ENCODE data around the gene TSPOAP1. TPM values are rescaled to one million over a fixed set of nuclear protein-coding genes. Genes with fewer than 3 reads are reported as not detected.
A peak's percentile ranks its signal among the peaks of the same experiment; 100 is the strongest.

The TSPOAP1 gene
- total RNA-seq, 2 experiments from 2014 or later, result 17.8 to 19.5 TPM

DNA sequence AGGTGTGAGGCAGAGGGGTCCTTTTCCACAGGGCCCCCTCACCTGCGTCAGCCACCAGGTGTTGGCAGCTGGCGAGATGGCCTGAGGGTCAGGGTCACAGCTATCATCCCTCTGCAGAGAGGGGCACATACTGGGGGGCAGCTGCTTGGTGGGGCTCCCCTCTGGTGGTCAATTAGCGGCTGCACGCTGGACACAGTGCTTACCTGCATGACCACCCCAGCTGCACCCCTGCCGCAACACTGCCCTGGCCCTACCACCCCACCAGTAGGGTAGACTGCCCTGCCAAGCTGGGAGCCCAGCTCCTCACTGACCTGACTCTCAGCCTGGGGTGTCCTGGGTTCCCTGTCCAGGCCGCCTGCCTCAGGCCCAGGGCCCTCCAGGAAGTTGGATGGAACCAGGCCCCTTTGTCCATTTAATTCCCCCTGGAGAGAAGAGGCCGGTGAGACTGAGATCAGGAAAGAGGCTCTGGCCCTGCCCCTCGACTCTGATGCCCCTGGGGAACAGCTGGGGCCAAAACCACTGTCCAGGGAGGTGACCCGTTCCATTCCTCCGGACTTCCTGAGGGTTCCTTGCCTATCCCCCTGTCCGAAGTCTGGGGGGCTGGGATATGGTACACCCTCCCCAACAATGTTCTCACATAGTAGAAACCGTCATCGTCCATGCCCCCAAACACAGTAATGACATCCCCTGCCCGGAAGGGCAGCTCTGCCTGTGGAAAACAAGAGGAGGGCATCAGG is 23.7 kb downstream of the TSPOAP1 start:
- ATAC-seq (ENCODE audit: poor library complexity) (no peak), DNase-seq (peak in 1 of 14 experiments; percentile 9)
- TF ChIP-seq CTCF (IDR thresholded peaks at IDR 0.05), result no peak
- no peaks in the 10 kb centered on the region for H3K27me3 ChIP-seq (ENCODE audit: control insufficient read depth in 1 of 2, insufficient read depth in 2 of 2, low read length in 2 of 2)
- no peak overlapping the region for H3K4me3 ChIP-seq (ENCODE audit: low read length)
- no peaks in the 10 kb centered on the region for H3K27me3 Mint-ChIP-seq
- no peaks in the 10 kb centered on the region for H3K9me3 ChIP-seq (ENCODE audit: control insufficient read depth in 1 of 2, insufficient read depth in 1 of 2, low read length in 2 of 2)
- H3K36me3 Mint-ChIP-seq (ENCODE audit: low read depth), result no peaks in the 10 kb centered on the region
- peaks cover 8% of the 10 kb centered on the region for H3K4me1 ChIP-seq (ENCODE audit: insufficient read depth, low read length)
- no peaks in the 10 kb centered on the region for H3K9me3 Mint-ChIP-seq
- no peak overlapping the region for H3K4me3 Mint-ChIP-seq
- no peak overlapping the region for H3K27ac ChIP-seq (ENCODE audit: low read depth in 1 of 2, low read length in 2 of 2)
- intact Hi-C loops (cut with DNase I, micrococcal nuclease), result no loop called here
- H3K27ac Mint-ChIP-seq, result no peak overlapping the region
- ChIA-PET POLR2A (interaction anchor here (0.8 to 2.0 kb wide), 7 partner anchors 23 to 802 kb away, joined by 3 to 10 read pairs (median 4); partner anchors contain the start of genes HSF5, RNF43, SUPT4H1 and TRIM37), CTCF (interaction anchor here (0.7 to 2.3 kb wide), 5 partner anchors 12 to 331 kb away, joined by 3 to 17 read pairs (median 4); no protein-coding TSS in a partner anchor)
- peaks cover 6% of the 10 kb centered on the region for H3K4me1 Mint-ChIP-seq (ENCODE audit: low read depth)
- peaks cover 12% of the 10 kb centered on the region for H3K36me3 ChIP-seq (ENCODE audit: insufficient read depth, low read length)

DNA sequence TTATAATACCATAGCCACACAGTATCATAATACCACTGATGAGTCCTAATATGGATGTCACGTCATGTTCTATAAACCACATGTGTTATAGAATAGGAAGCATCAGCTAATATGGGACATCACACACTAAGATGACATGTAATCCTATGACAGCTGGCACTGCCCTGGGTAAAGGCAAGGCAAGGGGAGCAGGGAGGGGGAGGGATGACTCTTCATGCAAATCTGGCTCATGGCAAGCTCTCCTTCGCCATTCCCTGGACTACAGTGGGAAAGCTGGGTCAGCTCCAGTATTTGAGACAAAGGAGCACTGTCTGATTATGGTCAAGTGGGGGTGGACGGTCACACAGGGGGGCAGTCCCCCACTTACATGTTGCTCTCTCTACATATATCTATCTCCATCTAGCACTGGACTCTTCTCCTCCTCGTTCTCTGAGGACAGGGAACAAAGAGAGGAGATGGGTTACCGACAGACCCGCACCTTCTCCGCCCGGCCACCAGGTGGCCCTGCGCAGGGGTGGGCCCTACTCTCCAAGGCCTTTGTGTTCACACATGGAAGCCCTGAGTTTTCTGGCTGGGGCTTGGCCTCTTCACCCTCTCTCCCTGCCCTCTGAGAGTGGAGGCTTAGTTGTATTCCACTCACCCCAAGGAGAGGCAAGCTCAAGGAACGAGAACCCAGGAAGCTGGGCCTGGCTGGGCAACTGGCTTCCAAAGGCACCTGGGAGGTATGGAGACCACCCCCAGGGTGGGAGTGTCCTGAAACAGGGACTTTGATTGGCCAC is 24.4 kb downstream of the TSPOAP1 start:
- no peaks in the 10 kb centered on the region for H3K36me3 Mint-ChIP-seq (ENCODE audit: low read depth)
- no peaks in the 10 kb centered on the region for H3K9me3 Mint-ChIP-seq
- no peak overlapping the region for H3K4me3 ChIP-seq (ENCODE audit: low read length)
- H3K27me3 ChIP-seq (ENCODE audit: control insufficient read depth in 1 of 2, insufficient read depth in 2 of 2, low read length in 2 of 2), result no peaks in the 10 kb centered on the region
- peak; percentile 71 for TF ChIP-seq CTCF (IDR thresholded peaks at IDR 0.05)
- no peaks in the 10 kb centered on the region for H3K27me3 Mint-ChIP-seq
- DNase-seq, result peak; percentile 38 to 78 (median 51)
- H3K4me3 Mint-ChIP-seq, result no peak overlapping the region
- H3K27ac ChIP-seq (ENCODE audit: low read depth in 1 of 2, low read length in 2 of 2), result no peak overlapping the region
- H3K9me3 ChIP-seq (ENCODE audit: control insufficient read depth in 1 of 2, insufficient read depth in 1 of 2, low read length in 2 of 2), result no peaks in the 10 kb centered on the region
- ATAC-seq (ENCODE audit: poor library complexity), result peak; percentile 95
- ChIA-PET CTCF (interaction anchor here (0.7 to 2.3 kb wide), 9 partner anchors 10 to 330 kb away, joined by 3 to 17 read pairs (median 4); partner anchors contain the start of gene HSF5), POLR2A (interaction anchor here (0.8 to 2.0 kb wide), 8 partner anchors 13 to 803 kb away, joined by 3 to 10 read pairs (median 4); partner anchors contain the start of genes HSF5, RNF43, SUPT4H1 and TRIM37)
- intact Hi-C loops (cut with DNase I, micrococcal nuclease), result no loop called here
- no peak overlapping the region for H3K27ac Mint-ChIP-seq
- H3K4me1 Mint-ChIP-seq (ENCODE audit: low read depth), result peaks cover 6% of the 10 kb centered on the region
- peaks cover 8% of the 10 kb centered on the region for H3K36me3 ChIP-seq (ENCODE audit: insufficient read depth, low read length)
- H3K4me1 ChIP-seq (ENCODE audit: insufficient read depth, low read length), result peaks cover 8% of the 10 kb centered on the region

DNA sequence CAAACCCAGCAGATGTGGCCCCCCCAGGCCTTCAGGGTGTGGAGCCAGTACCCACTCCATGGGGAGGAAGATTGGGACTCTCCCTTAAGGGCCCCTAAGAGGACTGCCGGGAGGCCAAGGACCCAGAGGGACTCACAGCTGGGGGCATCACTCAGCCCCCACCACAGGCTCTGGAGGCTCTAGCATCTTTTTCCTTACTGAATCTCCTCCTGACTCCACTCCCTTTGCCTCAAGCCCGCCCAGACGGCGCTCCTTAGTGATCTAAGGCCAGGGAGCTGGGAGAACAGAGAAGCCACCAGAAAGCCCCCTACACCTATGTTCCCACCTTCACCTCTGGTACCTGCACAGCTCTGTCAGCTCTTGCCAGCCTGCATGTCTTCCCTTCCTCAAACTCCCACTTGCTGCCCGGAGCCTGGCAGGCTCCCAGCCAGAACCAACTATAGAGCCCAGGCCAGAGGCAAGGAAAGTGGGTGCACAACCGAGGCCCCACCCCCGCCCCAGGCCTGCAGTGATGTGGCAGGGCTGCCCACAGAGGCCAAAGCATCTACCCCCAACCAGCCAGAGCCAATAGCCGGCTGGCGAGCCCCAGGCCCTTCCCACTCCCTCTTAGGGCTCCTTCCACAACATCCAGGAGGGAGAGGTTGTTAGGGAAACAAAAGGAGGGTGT is 25.5 kb downstream of the TSPOAP1 start:
- no peak for ATAC-seq (ENCODE audit: poor library complexity)
- Mint-ChIP-seq H3K4me3 (no peak overlapping the region), H3K9me3 (no peaks in the 10 kb centered on the region), H3K36me3 (ENCODE audit: low read depth) (no peaks in the 10 kb centered on the region), H3K4me1 (ENCODE audit: low read depth) (peaks cover 6% of the 10 kb centered on the region), H3K27ac (no peak overlapping the region), H3K27me3 (no peaks in the 10 kb centered on the region)
- Histone ChIP-seq H3K27ac (ENCODE audit: low read depth in 1 of 2, low read length in 2 of 2) (no peak overlapping the region), H3K9me3 (ENCODE audit: control insufficient read depth in 1 of 2, insufficient read depth in 1 of 2, low read length in 2 of 2) (no peaks in the 10 kb centered on the region), H3K4me1 (ENCODE audit: insufficient read depth, low read length) (peaks cover 8% of the 10 kb centered on the region), H3K36me3 (ENCODE audit: insufficient read depth, low read length) (peaks cover 4% of the 10 kb centered on the region), H3K27me3 (ENCODE audit: control insufficient read depth in 1 of 2, insufficient read depth in 2 of 2, low read length in 2 of 2) (no peaks in the 10 kb centered on the region), H3K4me3 (ENCODE audit: low read length) (no peak overlapping the region)
- CTCF ChIA-PET, result interaction anchor here (1.0 to 2.3 kb wide), 6 partner anchors 14 to 185 kb away, joined by 4 to 17 read pairs (median 4); partner anchors contain the start of gene HSF5
- no peak for TF ChIP-seq CTCF (IDR thresholded peaks at IDR 0.05)
- POLR2A ChIA-PET, result interaction anchor here (1.1 to 2.0 kb wide), 2 partner anchors 15 to 185 kb away, joined by 3 to 6 read pairs; partner anchors contain the start of gene HSF5
- intact Hi-C loops (cut with DNase I, micrococcal nuclease), result no loop called here
- DNase-seq, result peak in 1 of 14 experiments; percentile 6
